COLO668 (cell line): ENCODE results near the gene PDGFA.
"Not testable (repeated sequence)": the region's sequence is repeated elsewhere in the genome, so short reads cannot be mapped to it uniquely, and the experiment has no call there.

Experiments
- DNase-seq: peaks from one replicate; lab custom pipeline; 2025; ENCODE audit not compliant: unreplicated experiment; lab: John Stamatoyannopoulos, UW

PDGFA gene

GRCh38 chr7:552151-552867, 32.7 kb upstream of the PDGFA start:
- DNase-seq = not testable (repeated sequence)

GRCh38 chr7:551615-551970, 31.9 kb upstream of the PDGFA start:
- not testable (repeated sequence) for DNase-seq

GRCh38 chr7:550881-551614, 31.4 kb upstream of the PDGFA start:
- no peak for DNase-seq

GRCh38 chr7:549891-550625, 30.4 kb upstream of the PDGFA start:
- no peak for DNase-seq

- DNase-seq = no peak
Measured at GRCh38 chr7:549066-549890, 29.6 kb upstream of the PDGFA start.

GRCh38 chr7:548401-548800, 28.8 kb upstream of the PDGFA start:
- DNase-seq = no peak

- no peak for DNase-seq
Measured at GRCh38 chr7:545470-545869, 25.8 kb upstream of the PDGFA start.

- DNase-seq = no peak
Measured at GRCh38 chr7:544338-545221, 24.9 kb upstream of the PDGFA start.

- DNase-seq = peak; percentile 47
Measured at GRCh38 chr7:543501-544337, 24.1 kb upstream of the PDGFA start.

GRCh38 chr7:542713-543500, 23.3 kb upstream of the PDGFA start:
- no peak for DNase-seq

- DNase-seq = no peak
Measured at GRCh38 chr7:542131-542712, 22.6 kb upstream of the PDGFA start.

- DNase-seq = no peak
Measured at GRCh38 chr7:541661-542060, 22.0 kb upstream of the PDGFA start.

GRCh38 chr7:540997-541396, 21.4 kb upstream of the PDGFA start:
- DNase-seq = no peak

- no peak for DNase-seq
Measured at GRCh38 chr7:540579-540978, 20.9 kb upstream of the PDGFA start.

- DNase-seq = peak; percentile 39
Measured at GRCh38 chr7:539731-540411, 20.2 kb upstream of the PDGFA start.

- DNase-seq = no peak
Measured at GRCh38 chr7:538764-539685, 19.4 kb upstream of the PDGFA start.
